OCI-LY3 (cell line): ENCODE measurements around the gene SEMA6A.
"Not testable (repeated sequence)": the region's sequence is repeated elsewhere in the genome, so short reads cannot be mapped to it uniquely, and the experiment has no call there.

ENCODE experiments used
- H2AFZ ChIP-seq: fragments of 200-600, 300-600 bp; shearing (Covaris generic); 2 replicates; pipeline ENCODE4 v1.6.0; 2014; ENCODE audit warnings: antibody characterized with exemption, low read depth, low read length
- H3K27ac ChIP-seq: fragments of 200-600, 300-600 bp; sonication (generic); 2 replicates; pipeline ENCODE4 v1.5.1; 2014; ENCODE audit warnings: mild to moderate bottlenecking, low read length, moderate library complexity, mixed read lengths
- H3K27me3 ChIP-seq: fragments of 200-600, 300-600 bp; sonication (generic); 2 replicates; pipeline ENCODE4 v1.6.1; 2014; ENCODE audit warnings: low read depth, low read length, mixed read lengths
- H3K36me3 ChIP-seq: fragments of 200-600, 300-600 bp; sonication (generic); replicated peaks from 2 replicates; pipeline ENCODE3; 2014; ENCODE audit warnings: low read depth, low read length, mixed read lengths
- H3K4me1 ChIP-seq: fragments of 300-600, 200-600 bp; sonication (generic); 2 replicates; pipeline ENCODE4 v1.6.1; 2014; ENCODE audit warnings: low read length, mixed read lengths
- H3K4me2 ChIP-seq: fragments of 200-600, 300-600 bp; sonication (generic); 2 replicates; pipeline ENCODE4 v1.6.1; 2014; ENCODE audit warnings: low read length, mixed read lengths
- H3K4me3 ChIP-seq: fragments of 300-600, 200-600 bp; sonication (generic); 2 replicates; pipeline ENCODE4 v1.5.1; 2014; ENCODE audit warnings: antibody characterized with exemption, mild to moderate bottlenecking, low read length, moderate library complexity
- H3K79me2 ChIP-seq: fragments of 300-600, 200-600 bp; shearing (Covaris generic); 2 replicates; pipeline ENCODE4 v1.6.1; 2014; ENCODE audit warnings: mild to moderate bottlenecking, low read length, mixed read lengths
- H3K9ac ChIP-seq: fragments of 300-600, 200-600 bp; shearing (Covaris generic); 2 replicates; pipeline ENCODE4 v1.6.0; 2014; ENCODE audit warnings: mild to moderate bottlenecking, low read length, moderate library complexity
- H3K9me3 ChIP-seq: fragments of 200-600, 300-600 bp; shearing (Covaris generic); 2 replicates; pipeline ENCODE4 v1.6.1; 2014; ENCODE audit warnings: low read length, mixed read lengths; ENCODE audit not compliant: insufficient read depth
- H4K20me1 ChIP-seq: fragments of 200-600, 300-600 bp; sonication (generic); 2 replicates; pipeline ENCODE4 v1.6.1; 2016; ENCODE audit warnings: low read length, mixed read lengths; ENCODE audit not compliant: insufficient read depth
- CTCF ChIP-seq: fragments of 200-600, 300-600 bp; sonication (generic); IDR thresholded peaks from 2 replicates; pipeline ENCODE4 v1.5.1; 2014; ENCODE audit warnings: antibody characterized with exemption, low read length, low read depth
- EZH2phosphoT487 ChIP-seq: fragments of 200-600 bp; shearing (Covaris generic); IDR thresholded peaks from 2 replicates; pipeline ENCODE4 v1.6.1; 2018; ENCODE audit warnings: antibody characterized with exemption, mixed run types, low read depth

The SEMA6A gene

GRCh38 chr5:116546033-116546742 lies 28.4 kb downstream of the SEMA6A start:
- Histone ChIP-seq H4K20me1 (no peaks in the 10 kb centered on the region), H2AFZ (no peak overlapping the region), H3K36me3 (no peaks in the 10 kb centered on the region), H3K27me3 (no peaks in the 10 kb centered on the region), H3K9ac (no peak overlapping the region), H3K9me3 (peaks cover 11% of the 10 kb centered on the region; the same call in 1 of the 2 replicates), H3K4me1 (no peaks in the 10 kb centered on the region), H3K4me2 (no peak overlapping the region), H3K27ac (no peak overlapping the region), H3K4me3 (no peak overlapping the region), H3K79me2 (no peaks in the 10 kb centered on the region)
- TF ChIP-seq EZH2phosphoT487 (no peak), CTCF (no peak)

GRCh38 chr5:116545465-116545864 lies 29.2 kb downstream of the SEMA6A start:
- H3K27ac ChIP-seq, H3K4me2 ChIP-seq, H3K4me3 ChIP-seq, H3K36me3 ChIP-seq, H2AFZ ChIP-seq, H4K20me1 ChIP-seq, H3K4me1 ChIP-seq, H3K79me2 ChIP-seq, H3K27me3 ChIP-seq, H3K9ac ChIP-seq: not testable (repeated sequence)
- H3K9me3 ChIP-seq = peaks cover 11% of the 10 kb centered on the region; the same call in 1 of the 2 replicates

GRCh38 chr5:116544531-116545241 lies 29.9 kb downstream of the SEMA6A start:
- H3K27me3 ChIP-seq = no peaks in the 10 kb centered on the region
- no peak overlapping the region for H2AFZ ChIP-seq
- H3K27ac ChIP-seq = no peak overlapping the region
- TF ChIP-seq EZH2phosphoT487 = no peak
- H3K4me3 ChIP-seq = no peak overlapping the region
- H4K20me1 ChIP-seq = no peaks in the 10 kb centered on the region
- H3K4me1 ChIP-seq = no peaks in the 10 kb centered on the region
- peaks cover 11% of the 10 kb centered on the region; the same call in 1 of the 2 replicates for H3K9me3 ChIP-seq
- H3K4me2 ChIP-seq = no peak overlapping the region
- no peak overlapping the region for H3K9ac ChIP-seq
- H3K36me3 ChIP-seq = no peaks in the 10 kb centered on the region
- H3K79me2 ChIP-seq = no peaks in the 10 kb centered on the region

GRCh38 chr5:116543501-116543900 lies 31.1 kb downstream of the SEMA6A start:
- Histone ChIP-seq H3K9me3 (peaks cover 11% of the 10 kb centered on the region; the same call in 1 of the 2 replicates), H4K20me1 (no peaks in the 10 kb centered on the region)

More at GRCh38 chr5:116543501-116543900, 31.1 kb downstream of the SEMA6A start:
- no peak overlapping the region for H3K27ac ChIP-seq
- H2AFZ ChIP-seq = no peak overlapping the region
- no peaks in the 10 kb centered on the region for H3K36me3 ChIP-seq
- H3K9ac ChIP-seq = no peak overlapping the region
- TF ChIP-seq CTCF = no peak
- no peak for TF ChIP-seq EZH2phosphoT487
- H3K4me3 ChIP-seq = no peak overlapping the region
- no peaks in the 10 kb centered on the region for H3K79me2 ChIP-seq
- H3K27me3 ChIP-seq = no peaks in the 10 kb centered on the region
- no peak overlapping the region for H3K4me2 ChIP-seq
- no peaks in the 10 kb centered on the region for H3K4me1 ChIP-seq
